Astrocyte of the spinal cord (primary cell): ENCODE data around the gene HAPLN1.

Source experiments
- DNase-seq: peaks from one replicate; pipeline ENCODE4 v3.0.0; 2011; ENCODE audit warnings: low read depth, low spot score
- H3K4me3 ChIP-seq: 2 replicates; pipeline ENCODE4 v1.5.1; 2011; ENCODE audit warnings: low read depth, mild to moderate bottlenecking, low read length, moderate library complexity
- in situ Hi-C: cut with HindIII; loops from 2 replicates; pipeline ENCODE4 v1.10.0; 2017; ENCODE audit warnings: low sequenced_read_pairs
- TF ChIP-seq, protein P1 (sequence below): IDR thresholded peaks from 2 replicates; pipeline ENCODE4 v1.5.1; 2012; ENCODE audit warnings: low read depth, mild to moderate bottlenecking, low read length, inconsistent platforms

Gene HAPLN1

DNA sequence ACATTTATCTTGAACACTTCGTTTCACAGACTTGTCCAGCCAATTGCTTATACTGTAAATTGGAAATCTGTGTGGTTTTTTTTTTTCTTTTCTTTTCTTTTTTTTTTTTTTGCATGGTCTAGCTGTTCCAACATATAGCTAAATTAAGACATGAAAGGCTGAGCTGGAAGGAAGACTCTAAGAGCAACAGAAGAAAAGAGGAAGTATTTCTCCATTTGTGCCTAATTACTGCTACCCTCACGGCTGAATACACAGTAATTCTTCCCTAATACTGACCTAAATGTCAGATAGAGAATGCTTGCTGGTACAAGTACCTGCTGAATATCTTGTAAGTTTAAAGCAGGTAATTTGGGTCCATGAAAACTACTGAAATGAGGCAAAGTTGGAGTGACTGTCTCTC, 11.0 kb upstream of the HAPLN1 start:
- TF ChIP-seq, protein P1, sequence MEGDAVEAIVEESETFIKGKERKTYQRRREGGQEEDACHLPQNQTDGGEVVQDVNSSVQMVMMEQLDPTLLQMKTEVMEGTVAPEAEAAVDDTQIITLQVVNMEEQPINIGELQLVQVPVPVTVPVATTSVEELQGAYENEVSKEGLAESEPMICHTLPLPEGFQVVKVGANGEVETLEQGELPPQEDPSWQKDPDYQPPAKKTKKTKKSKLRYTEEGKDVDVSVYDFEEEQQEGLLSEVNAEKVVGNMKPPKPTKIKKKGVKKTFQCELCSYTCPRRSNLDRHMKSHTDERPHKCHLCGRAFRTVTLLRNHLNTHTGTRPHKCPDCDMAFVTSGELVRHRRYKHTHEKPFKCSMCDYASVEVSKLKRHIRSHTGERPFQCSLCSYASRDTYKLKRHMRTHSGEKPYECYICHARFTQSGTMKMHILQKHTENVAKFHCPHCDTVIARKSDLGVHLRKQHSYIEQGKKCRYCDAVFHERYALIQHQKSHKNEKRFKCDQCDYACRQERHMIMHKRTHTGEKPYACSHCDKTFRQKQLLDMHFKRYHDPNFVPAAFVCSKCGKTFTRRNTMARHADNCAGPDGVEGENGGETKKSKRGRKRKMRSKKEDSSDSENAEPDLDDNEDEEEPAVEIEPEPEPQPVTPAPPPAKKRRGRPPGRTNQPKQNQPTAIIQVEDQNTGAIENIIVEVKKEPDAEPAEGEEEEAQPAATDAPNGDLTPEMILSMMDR = no peak
- no peak overlapping the region for H3K4me3 ChIP-seq
- in situ Hi-C loops = no loop called here
- DNase-seq = no peak

DNA sequence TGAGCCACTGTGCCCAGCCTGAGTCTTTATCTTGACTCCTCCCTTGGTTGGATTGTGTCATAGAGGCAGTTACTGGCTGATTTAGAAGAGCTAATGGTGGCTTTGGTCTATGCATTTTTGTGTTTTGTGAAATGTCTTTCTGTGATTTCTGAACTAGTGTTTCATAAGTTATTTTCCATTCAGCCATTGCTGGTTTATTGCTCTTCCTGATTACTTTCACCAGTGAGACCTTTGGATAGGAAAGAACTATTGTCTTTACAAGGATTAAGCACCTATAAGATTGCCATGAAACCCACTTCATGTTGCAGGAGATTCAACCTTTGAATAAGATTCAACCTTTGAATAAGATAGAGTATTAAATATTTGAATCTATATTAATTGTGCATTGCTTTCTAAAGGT, 8.7 kb upstream of the HAPLN1 start:
- no peak overlapping the region for H3K4me3 ChIP-seq
- in situ Hi-C loops = no loop called here
- TF ChIP-seq, protein P1 = no peak
- no peak for DNase-seq

DNA sequence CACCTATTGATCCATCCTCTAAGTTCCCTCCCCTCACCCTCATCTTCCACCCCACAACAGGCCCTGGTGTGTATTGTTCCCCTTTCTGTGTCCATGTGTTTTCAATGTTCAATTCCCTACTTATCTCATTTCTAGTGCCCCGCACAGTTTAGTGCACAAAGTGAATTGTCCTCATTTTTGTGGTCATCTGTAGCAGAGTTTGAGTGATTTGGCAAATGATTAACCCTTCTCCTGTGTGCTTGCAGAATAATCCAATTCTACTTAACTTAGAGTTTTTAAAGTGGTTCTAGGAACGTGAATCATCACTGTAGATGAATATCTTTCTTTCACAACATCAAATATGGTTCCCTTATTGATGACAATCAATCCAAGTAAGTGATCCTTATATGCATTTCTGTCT, 6.3 kb upstream of the HAPLN1 start:
- H3K4me3 ChIP-seq = no peak overlapping the region
- peak; percentile 43 for DNase-seq
- in situ Hi-C loops = no loop called here
- TF ChIP-seq, protein P1 = no peak

DNA sequence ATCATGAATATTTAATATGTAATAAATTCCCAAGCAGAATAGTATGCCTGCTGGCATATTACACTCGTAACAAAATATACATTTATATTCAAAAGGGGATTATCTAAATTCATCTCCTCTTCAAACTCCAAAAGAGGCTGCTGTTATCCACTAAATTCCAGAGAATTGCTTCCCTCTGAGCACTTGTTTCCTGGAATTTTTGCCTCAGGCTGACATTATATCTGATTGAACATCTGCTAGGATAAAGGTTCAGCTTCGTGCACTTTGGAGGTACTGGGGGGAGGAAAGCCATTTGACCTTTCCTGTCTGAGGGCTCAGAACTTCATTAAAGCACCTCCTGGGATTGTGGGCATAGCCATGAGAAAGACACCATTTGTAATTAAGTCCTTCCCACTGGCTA, 4.3 kb upstream of the HAPLN1 start:
- no peak for DNase-seq
- TF ChIP-seq, protein P1 = no peak
- in situ Hi-C loops = no loop called here
- H3K4me3 ChIP-seq = no peak overlapping the region

DNA sequence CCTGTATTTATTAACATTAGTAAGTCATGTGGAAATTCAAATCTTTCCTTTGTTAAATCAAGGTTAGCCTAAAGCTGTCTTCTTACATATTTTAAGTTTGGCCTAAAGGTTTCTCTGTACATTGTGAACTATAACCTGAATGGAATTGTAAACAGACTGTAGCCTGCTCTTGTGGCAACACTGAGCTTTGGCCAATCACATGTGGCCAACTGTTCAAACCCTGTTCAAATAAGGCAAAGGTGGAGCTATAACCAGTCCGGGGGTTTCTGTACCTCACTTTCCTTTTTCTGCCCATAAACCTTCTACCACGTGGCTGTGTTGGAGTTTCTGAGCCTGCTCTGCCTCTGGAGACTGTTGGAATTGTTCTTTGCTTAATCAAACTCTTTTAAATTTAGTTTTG, 3.3 kb upstream of the HAPLN1 start:
- TF ChIP-seq, protein P1 = no peak
- no peak overlapping the region for H3K4me3 ChIP-seq
- in situ Hi-C loops = no loop called here
- DNase-seq = no peak

DNA sequence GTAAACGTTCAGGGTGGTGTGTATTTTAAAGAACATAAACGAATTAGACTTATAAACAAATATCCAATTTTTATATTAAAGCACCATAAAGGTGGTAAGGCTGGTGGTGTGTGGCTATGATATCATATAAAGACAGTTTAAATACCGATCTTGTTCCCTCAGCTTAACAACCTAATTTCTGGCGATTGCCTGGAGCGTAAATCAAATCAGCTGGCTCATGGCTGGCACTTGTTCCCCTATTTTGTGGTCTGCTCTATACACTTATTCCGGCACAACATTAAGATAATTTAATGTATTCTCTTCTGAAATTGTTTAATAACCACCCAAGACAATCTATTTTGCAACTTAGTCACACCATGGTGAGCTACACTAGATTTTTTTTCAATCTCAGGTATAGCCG, 2.4 kb upstream of the HAPLN1 start:
- H3K4me3 ChIP-seq = no peak overlapping the region
- no peak for DNase-seq
- in situ Hi-C loops = no loop called here
- TF ChIP-seq, protein P1 = no peak
